IPS-NIHi11 (cell line): ENCODE measurements around the gene PTPRE.
"Not testable (repeated sequence)": the region's sequence is repeated elsewhere in the genome, so short reads cannot be mapped to it uniquely, and the experiment has no call there.

Experiments
- DNase-seq: peaks from one replicate; pipeline ENCODE4 v3.0.0; 2012; ENCODE audit warnings: mixed read lengths, low spot score

The PTPRE gene

DNA sequence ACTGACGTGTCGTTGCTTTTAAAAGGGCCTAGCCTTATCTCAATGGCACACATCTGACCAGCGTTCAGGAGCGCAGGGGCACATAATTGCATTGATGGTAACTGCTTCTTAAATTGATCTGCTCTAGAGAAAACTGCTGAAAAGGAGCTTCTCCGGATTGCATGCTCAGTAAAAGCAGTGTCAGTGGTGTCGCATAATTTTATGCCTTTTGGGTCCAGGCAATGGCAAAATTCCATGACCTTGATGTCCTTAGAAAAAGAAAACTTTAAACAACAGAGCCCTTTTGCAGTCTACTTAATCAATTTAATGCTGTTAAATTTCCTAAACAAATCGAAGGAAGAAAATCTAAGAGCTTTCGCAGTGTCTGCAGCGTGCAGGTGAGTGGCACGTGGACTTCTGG, 75.7 kb downstream of the PTPRE start:
- DNase-seq, result no peak

DNA sequence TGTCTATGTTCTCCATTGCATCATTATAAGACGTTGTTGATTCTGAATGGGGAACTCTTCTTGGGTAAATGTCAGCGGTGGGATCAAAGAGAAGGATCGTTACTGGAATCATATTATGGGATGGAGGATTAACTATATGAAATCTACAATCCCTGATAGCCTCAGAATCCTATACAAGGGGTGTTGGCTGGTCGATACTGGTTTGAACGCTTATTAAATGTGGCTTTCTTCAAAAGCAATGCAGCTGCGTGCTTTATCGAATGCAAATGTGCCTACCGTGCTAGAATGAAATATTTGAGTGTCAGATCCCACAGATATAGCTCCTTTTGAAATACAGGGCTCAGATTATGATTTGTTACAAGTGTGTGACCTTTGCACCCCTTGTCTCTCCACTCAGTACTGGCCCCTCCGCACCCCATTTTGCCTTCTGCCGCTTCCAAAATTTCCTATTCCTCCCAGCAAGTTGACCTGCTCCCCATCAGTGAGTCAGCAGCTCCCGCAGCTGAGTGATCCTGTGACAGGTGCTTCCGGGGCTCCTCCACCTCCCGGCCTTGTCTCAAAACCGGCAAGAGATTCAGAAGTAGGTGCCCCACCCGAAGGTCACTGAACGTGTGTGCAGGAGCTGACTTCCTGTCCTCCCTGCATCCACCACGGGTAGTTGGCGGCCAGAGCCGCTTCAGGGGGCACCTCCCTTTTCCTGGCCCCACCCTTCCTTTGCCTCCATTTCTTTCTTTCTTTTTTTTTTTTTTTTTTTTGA, 76.6 kb downstream of the PTPRE start:
- DNase-seq, result no peak

DNA sequence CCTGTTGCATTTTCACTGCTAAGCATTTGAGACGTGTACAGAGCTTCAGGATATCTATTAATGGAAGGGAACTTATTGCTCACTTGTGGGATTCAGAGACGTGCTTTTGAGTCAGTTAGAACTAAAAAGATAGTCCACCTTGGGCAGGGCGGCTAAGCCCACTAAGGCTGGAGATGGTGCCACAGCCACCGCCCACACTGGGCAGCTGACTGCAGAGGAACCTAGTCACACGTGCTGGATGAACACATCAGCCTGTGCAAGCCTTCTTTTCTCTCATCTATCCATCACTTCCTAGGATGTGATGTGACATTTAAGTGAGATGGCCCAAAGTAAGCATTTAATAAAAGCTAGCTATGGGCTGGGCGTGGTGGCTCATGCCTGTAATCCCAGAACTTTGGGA, 78.0 kb downstream of the PTPRE start:
- no peak for DNase-seq

DNA sequence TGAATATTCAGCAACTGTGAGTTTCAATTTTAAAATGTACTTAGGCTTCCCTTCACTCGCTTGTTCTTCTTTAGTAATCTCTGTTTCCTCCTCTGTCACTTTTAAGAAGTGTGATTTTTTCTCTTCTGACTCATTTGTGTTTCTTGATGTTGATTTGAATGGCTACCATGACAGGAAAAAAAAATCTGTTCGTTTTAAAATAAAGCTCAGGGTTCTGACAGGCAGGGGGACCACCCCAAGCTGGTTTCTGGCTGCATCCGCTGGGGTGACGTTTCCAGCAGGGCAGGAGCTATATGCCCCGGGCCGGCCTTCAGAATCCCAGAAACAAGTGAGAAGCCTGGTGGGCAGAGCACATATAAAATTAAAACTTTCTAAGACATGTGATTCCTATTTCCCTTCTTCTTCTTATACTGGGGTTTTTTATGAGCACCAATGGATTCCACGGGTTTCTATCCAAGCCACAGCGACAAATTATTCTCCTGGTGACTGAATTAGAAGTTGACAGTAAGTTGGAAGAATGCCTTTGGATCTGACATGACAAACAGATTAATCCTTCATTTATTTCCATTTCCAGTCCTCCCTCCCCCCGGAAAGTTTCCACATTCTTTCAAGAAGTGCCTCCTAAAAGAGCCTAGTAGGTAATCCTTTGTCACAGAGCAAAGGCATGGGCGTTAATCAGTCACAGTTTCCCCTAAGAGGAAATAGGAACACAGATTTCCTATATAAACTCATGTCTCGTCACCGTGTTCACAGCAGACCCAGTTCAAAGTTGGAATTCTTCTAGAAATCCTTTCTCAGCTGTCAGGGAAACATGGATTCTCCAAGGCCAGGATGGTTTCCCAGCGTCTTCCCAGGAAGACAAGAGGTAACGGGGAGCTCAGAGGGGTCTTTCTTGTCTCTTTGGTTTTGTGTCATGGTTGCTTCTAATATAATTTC, 79.9 kb downstream of the PTPRE start:
- no peak for DNase-seq

DNA sequence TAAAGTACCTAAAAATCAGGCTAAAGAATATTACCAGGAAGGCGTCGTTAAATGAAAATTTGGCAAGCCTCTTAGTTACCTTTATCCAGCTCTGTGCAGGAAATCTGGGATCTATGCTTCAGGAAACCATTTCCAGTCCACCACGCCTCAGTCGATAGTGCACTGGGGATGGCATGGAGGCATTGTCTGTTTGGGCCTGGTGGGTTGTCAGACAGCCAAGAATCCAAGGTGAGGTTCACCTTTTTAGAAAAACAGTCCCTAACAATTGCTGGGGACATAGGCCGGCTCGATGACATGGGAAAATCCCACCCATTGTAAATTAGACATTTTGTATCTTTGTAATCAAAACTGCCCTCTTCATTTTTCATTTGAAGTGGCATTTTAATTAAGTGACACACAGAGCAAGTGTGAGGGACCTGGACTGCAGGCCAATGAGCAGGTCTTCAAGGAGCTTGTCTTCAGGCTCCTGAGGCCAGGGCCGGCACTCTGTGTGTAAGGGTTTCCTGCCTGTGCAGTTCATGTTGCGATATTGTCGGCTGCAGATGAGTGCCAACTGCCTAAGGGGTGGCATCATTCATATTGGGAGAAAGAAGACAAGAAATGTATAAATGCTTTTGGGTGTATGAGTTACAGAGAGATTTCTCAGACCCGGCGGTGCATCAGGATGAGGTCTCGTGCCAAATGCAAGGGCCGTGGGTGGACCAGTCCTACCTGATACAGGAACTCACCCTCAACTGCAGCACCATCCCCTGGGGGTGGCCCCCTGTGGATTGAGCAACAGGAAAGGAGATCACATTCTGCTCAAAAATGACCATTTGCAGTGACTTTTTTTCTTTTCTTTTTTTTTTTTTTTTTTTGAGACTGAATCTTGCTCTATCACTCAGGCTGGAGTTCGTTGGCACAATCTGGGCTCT, 80.8 kb downstream of the PTPRE start:
- DNase-seq, result no peak

DNA sequence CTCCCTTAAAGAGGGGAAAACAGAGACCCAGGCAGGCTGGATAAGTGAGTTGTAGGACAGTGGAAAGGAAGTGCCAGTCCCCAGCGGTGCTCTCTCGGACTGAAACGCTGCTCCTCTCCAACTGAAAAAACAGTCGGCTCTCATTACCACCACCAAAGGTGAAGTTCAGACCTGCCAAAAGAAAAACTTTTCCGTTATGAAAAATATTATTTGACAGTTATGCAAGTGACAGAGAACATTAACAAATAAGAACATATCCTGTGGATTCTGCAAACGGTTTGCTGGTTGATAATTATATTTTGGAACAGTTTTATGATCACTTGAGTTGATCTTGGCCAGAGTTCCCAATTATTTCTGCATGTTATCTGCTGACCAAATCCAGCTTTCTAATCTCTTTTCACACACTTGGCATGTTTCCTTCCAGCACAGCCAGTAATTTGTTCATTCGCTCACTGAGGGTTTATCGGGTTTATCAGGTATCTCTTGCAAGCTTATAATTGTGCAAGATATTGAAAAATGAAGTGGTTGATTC, 82.6 kb downstream of the PTPRE start:
- DNase-seq, result no peak

DNA sequence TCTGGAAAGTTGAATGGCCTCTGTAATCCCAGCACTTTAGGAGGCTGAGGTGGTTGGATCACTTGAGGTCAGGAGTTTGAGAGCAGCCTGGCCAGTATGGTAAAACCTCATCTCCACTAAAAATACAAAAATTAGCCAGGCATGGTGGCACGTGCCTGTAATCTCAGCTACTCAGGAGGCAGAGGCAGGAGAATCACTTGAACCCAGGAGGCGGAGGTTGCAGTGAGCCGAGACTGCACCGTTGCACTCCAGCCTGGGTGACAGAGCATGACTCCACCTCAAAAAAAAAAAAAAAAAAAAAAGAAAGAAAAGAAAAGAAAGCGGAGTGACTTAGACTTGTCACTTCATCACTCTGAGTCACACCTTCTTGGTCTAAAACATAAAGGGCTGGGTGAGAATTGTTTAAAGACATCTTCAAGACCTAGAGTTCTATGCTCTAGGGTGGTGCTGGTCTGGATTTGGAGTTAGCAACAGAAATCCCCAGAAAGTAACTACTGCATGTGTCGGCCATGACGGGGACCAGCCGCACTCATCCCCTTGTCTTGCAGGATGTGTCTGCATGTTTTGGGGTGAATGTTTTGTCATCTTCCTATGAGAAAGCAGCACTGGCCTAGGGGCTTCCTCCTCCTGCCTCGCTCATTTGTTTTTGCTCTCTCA, 83.4 kb downstream of the PTPRE start:
- not testable (repeated sequence) for DNase-seq

DNA sequence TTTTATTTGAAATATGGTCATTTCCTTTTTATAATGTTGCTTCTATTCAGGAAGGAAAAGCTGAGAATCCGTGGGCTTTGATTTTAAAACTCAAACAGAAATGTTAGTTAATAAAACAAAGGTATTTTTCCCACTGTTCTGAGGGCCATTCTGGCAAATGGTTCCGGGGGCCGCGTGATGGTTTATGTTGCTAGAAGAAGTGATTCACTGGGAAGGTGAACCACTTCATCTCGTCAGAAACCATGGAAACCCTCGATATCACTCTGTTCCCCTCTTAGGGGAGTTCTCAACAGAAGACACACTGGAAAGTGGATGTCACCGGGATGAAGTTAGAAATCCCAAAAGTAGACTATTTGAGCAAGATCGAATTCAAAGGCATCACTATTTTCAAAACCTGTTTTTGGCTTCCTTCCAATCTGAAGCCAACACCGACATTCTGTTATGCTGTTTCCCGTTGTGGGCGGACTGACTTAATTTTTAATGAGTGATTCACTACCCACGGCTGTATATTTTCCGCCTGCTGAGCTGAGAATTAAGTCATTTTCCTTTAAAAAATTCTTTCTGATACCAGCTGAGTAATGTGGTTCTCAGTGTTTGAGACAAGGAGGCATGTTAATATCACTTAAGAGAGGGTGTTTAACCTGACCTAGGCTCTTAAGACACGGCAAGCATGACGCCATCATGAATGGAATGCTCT, 84.1 kb downstream of the PTPRE start:
- no peak for DNase-seq

DNA sequence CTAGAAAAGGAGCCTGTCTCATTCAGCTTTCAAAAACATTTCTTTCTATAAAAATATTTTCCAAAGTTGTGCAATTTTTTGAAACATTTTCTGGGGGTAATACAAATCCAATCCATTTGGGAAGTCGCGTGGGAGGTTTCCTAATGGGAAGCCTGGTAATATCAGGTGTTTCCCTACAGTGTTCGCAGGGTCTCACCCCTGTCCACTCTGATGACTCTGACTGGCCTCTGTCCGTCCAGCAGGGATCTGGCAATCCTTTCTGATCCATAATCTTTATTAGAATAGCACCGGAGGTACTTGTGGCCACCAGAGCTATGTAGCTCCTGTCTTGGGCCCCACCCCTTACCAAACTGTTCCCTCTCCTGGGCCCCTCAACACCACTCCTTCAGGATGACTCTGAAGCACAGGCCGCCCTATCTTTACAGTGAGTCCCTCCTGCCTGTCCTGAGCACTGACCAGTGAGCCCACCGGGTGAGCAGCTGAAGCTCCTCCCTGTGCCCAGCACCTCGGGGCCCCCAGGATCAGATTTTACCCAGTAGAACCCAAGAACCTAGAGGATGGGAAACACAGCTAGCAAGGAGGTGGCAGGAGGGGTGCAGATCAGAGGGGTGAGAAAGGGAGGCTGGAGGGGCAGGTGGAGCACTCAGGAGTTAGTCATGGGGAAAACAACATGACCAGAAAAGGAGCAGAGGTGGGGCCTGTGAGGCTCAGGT, 84.8 kb downstream of the PTPRE start:
- no peak for DNase-seq

DNA sequence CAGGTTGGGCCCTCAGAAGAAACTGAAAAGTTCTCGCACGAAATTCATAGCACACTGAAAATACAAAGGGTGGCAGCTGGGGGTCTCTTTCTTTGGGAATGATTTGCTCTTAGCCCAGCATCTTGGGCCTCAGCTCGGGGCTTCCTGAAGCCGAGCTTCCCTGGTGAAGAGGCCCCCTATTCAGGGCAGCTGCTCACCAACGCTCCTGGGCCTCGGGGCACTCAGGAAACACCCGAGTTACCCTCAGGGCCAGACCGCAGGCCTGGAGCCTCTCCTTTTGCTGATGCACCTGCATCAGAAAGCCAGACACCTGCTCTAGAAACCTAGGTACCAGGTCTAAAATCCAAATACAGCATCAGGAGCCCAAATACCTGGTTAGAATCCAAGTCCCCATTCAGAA, 85.5 kb downstream of the PTPRE start:
- DNase-seq, result no peak

DNA sequence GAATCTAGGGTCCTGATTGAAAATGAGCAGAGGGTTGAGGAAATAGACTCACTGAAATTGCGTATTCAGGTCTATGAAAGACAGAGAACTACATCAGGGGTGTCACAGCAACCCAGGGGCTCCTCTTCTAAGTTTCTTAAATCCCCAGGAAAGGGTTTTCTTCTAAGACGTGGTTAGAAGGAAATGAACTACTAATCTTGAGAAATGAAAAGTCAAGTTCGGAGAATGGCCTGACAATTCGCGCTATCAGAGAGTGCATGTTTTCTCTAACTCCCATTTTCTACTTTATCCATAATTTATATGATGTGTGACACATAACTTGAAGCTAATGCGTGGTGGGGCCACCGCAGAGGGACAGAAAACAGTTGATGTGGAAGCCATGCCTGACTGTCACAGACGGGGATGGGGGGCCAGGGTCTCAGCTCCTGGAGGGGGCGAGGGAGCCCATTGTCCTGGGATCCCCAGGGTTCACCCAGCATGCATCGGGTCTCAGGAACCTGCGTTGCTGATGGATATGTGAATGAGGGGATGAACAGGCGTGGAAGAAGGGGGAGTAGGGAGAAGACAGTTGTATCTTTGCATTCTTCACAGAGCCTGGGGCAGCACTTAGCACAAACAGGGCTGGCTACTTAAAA, 86.3 kb downstream of the PTPRE start:
- DNase-seq, result no peak

DNA sequence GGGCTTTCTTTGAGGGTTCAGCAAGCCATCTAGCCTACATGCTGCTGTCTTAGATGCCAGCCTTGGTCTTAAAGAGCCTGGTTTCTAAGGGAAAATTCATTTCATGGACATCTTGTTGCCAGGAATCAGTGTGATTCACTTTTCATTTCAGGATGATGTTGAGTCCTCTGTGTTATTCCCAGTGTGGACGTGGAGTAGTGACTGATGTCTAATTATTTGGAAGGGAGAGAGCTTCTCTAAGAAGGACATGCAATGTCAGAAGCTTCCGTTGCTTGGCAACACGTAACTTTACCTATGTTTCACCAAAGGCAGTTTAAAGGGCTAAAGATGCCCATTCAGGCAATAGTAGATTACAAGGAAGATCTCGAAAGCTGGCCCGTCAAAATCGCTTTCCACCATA, 89.0 kb downstream of the PTPRE start:
- no peak for DNase-seq

DNA sequence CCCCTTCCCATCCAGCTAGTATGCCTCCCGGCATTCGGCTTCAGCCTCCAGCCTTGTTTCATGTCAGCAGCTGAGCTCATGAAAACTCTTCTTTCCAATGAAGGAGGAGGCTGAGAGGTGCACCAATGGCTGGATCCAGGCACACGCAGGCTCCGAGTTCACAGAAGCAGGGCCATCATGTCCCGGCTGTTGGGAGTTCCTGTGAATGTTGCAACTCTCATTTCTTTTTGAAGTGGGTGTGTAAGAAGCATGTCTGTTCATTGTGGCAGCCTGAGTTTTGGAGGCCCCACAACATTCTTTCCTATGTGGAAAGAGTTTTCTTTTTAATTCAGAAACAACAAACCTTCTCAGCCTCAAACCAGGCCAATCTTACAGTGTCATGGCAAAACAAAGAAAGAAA, 89.7 kb downstream of the PTPRE start:
- no peak for DNase-seq

DNA sequence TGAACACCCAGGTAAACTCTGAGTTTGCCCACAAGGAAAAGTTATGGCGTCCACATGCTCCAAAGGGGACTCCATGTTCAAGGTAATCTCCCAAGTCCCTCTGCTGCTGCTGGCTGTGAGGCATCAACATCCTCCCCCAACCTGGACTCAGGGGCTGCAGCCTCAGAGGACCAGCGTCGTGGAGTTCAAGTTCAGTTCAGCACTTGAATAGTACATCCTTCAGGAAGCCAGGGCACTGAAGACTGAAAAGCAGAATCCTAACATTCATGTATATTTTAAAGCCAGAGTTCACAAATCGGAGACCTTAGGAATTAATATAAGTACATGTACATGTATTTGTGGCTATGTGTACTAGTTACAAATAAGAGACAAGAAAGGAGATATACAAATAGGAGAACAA, 90.4 kb downstream of the PTPRE start:
- no peak for DNase-seq

DNA sequence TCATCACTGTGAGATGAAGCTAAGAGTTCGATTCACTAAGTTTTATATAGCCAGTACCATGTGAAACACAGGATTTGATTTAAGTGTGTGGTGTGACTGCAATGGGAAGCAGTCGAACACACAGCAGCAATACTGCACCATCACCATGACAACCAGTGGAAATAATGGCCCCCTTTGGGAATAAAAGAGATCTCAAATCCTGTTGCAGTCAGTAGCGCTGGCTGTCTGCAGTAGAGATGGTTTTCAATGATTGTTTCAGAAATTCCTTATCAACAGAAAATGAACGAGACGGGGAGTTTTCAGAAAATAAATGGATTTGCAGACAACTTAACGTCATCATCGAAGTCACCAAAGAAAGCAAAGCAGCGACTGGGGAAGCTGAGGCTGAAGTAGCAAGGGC, 91.0 kb downstream of the PTPRE start:
- DNase-seq, result no peak

DNA sequence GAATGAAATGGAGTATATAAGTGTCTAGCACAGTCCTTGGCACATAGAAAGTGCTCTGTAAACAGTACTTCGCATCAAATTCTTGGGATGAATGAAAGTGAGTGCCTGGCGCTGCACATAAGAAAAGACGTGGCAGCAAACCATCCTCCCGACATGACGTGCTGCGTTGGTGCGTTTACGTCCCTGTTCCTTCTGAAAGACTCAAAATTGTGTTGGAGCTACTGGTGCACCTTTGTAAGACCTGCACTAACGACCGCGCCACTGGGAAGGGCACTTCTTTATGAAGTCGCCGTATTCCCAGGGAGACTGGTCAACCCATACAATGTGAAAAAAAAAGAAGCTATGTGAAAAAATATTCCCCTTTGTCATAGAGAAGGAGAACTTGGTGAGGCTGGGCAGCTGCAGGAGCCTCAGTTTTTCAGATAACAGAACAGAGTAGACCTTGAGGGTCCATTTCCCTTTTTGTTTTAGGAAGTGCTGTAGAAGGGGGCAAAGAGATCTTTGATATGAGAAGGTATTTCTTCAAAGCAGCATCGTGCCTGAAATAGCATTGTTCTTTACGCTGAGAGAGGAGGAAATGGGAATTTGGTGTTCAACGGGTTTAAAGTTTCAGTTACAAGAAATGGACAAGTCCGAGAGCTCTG, 91.7 kb downstream of the PTPRE start:
- no peak for DNase-seq

DNA sequence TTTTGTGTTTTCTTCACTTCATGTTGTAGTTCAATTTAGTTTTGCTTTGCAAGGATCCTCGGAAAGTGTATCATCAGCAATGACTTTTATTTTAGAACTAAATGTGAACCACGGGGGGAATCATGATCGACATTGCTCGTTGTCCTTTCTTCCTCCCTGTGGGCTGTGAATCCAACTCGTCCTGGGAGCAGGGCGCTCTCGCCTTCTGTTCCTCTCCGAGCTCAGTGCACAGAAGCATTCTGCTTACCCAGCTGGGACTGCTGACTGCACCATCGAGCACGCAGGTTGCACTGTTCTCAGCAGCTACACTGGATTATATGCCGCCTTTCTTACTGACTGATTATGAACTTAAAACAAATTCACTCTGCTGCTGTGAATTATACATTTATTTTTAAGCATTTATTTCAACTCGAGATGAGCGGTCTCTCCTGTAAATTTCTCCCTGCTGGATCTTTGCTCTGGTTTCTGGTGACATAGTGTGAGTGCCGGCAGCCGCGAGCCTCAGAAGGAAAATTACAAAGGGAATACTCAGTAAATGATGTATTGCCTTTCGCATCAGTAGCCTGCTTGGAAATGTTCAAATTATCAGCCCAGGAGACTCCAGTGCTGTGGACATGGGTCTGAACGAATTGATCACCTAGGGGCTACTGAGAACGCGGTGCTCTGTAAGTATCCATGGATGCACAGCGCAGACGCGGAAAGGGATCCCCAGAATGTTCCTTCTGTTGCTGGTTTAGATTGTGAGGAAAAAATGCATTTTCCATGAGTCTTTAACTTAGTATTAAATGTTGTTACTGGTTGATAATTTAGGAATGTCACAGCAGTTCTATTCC, 92.6 kb downstream of the PTPRE start:
- DNase-seq, result no peak
